ENCODE measurements around the gene FAM200C. TPM values are rescaled to one million over a fixed set of nuclear protein-coding genes. Genes with fewer than 3 reads are reported as not detected.

Gene FAM200C
- total and polyA plus RNA-seq, 2 of the 8 experiments (the other 6 are each of a cell fraction or from before 2014, with no cell fraction given): 2.6 to 7.3 TPM

GRCh38 chr5:160435532-160435931 is 35.7 kb upstream of the FAM200C start (continued):
- no peak for TF ChIP-seq CHD7 (IDR thresholded peaks at IDR 0.05; ENCODE audit: insufficient replicate concordance, low read length)
- TF ChIP-seq KDM1A (IDR thresholded peaks at IDR 0.05; ENCODE audit: borderline replicate concordance, low read length): no peak
- TF ChIP-seq RFX5 (IDR thresholded peaks at IDR 0.05; ENCODE audit: borderline replicate concordance, low read depth, low read length): no peak
- TF ChIP-seq TEAD4 (IDR thresholded peaks at IDR 0.05; ENCODE audit: low read depth, low read length): no peak
- no peak for TF ChIP-seq BCL11A (IDR thresholded peaks at IDR 0.05; ENCODE audit: low read depth in 2 of 2, low read length in 2 of 2)
- no peak for TF ChIP-seq ATF2 (IDR thresholded peaks at IDR 0.05; ENCODE audit: low read length)

All from H1 (cell line).